Stomach smooth muscle (tissue), 2 donors: Measurements from ENCODE around the gene RARA.
"Not testable (repeated sequence)": the region's sequence is repeated elsewhere in the genome, so short reads cannot be mapped to it uniquely, and the experiment has no call there.

ENCODE experiments used
- H3K27ac ChIP-seq: one replicate; pipeline ENCODE4 v1.7.0; 2013; ENCODE audit warnings: mild to moderate bottlenecking, low read length, inconsistent platforms
- H3K27me3 ChIP-seq, 2 donors: one replicate each; pipeline ENCODE4 v1.7.0; 2013; ENCODE audit warnings: low read length in 2 of 2; ENCODE audit not compliant: insufficient read depth in 2 of 2, control insufficient read depth in 1 of 2
- H3K36me3 ChIP-seq, 2 donors: one replicate each; pipeline ENCODE4 v1.7.0; 2013; ENCODE audit warnings: low read length in 2 of 2; ENCODE audit not compliant: control insufficient read depth in 2 of 2, insufficient read depth in 2 of 2
- H3K4me1 ChIP-seq: one replicate; pipeline ENCODE4 v1.7.0; 2013; ENCODE audit warnings: low read length; ENCODE audit not compliant: control insufficient read depth, insufficient read depth
- H3K4me3 ChIP-seq, 2 donors: one replicate each; pipeline ENCODE4 v1.7.0; 2013; ENCODE audit warnings: low read length in 2 of 2
- H3K9ac ChIP-seq, 2 donors: one replicate each; pipeline ENCODE4 v1.7.0; 2013; ENCODE audit warnings: low read length in 2 of 2, mild to moderate bottlenecking in 1 of 2
- H3K9me3 ChIP-seq, 2 donors: one replicate each; pipeline ENCODE4 v1.7.0; 2013; ENCODE audit warnings: low read length in 2 of 2; ENCODE audit not compliant: control insufficient read depth in 2 of 2
- donor health status: healthy.
- donor health status: Pancreatic carcinoma.

Gene RARA

GRCh38 chr17:40362696-40363110 is 53.7 kb downstream of the RARA start:
- Histone ChIP-seq H3K9ac (no peak overlapping the region), H3K36me3 (no peaks in the 10 kb centered on the region), H3K4me3 (peak overlapping the region; percentile 59 to 77), H3K4me1 (peaks cover 23% of the 10 kb centered on the region), H3K27me3 (no peaks in the 10 kb centered on the region), H3K27ac (no peak overlapping the region), H3K9me3 (no peaks in the 10 kb centered on the region)

DNA sequence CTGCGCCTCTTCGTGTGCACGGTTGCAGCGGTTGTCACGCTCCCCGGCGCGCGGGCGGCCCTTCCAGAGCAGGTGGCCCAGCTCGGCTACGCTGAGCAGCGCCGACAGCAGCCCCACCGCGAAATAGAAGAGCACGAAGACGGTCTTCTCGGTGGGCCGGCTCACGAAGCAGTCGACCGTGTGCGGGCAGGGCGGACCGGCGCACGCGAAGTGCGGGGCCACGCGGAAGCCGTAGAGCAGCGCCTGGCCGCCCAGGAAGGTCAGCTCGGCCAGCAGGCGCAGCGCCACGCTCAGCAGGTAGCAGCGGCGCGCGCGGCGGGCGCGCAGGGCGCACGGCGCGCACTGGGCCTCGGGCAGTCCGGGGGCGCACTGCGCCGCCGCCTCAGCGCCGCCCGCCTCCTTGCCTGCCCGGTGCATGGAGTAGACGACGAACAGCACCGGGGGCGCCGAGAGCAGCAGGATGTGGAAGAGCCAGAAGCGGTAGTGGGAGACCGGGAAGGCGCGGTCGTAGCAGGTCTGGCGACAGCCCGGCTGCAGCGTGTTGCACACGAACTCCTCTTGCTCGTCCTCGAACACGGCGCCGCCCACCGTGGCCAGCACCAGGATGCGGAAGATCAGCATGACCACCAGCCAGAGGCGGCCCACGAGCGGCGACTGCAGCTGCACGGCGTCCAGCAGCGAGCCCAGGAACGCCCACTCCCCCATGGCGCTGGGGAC is 54.3 kb downstream of the RARA start:
- Histone ChIP-seq H3K4me1 (peaks cover 23% of the 10 kb centered on the region), H3K36me3 (no peaks in the 10 kb centered on the region), H3K9ac (no peak overlapping the region), H3K4me3 (peak overlapping the region; percentile 59 to 77), H3K27me3 (no peaks in the 10 kb centered on the region), H3K9me3 (no peaks in the 10 kb centered on the region), H3K27ac (no peak overlapping the region)

DNA sequence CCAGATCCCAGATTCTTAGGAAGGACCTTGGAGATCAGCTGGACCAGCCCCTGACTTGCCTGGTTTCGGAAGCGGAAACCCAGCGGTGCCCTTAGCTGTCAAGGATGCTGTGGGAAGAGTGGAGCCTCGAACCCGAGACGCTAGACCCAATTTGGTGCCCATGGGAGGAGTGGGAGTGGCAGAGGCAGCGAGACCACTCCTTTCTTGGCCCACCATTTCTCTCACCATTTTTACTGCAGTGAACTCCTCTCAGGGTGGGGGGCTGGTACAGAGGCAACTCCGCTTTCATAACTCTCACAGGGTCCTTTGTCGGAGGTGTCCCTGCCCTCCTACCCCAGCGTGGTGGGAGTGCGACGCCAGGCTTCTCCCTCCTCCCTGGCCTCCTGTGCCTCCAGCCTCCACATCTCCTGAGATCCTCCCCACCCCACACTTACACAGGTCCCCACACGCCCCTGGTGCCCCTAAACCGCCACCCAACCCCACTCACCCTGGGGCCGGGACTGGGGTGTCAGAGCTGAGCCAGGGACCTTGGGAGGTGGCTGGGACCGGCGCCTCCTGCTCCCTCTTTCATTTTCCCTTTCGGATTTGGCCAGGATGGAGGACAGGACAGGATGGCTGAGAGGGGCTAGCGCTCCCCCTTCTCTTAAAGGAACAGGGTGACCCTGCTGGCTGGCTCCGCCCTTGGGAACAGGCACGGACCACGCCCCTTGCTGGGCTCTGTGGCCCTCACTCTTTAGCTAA is 55.3 kb downstream of the RARA start, which contains the start of gene GJD3:
Gene GJD3 (minus strand): TSS at position 617 of the 741 bp plus-strand sequence. CDS start 922 bp downstream, outside the sequence.
- Histone ChIP-seq H3K4me3 (peak within 1 kb of the TSS; percentile 59 to 77), H3K27me3 (no peaks in the 10 kb centered on the region), H3K9me3 (no peaks in the 10 kb centered on the region), H3K27ac (no peak within 1 kb of the TSS), H3K4me1 (peaks cover 23% of the 10 kb centered on the region), H3K9ac (no peak within 1 kb of the TSS), H3K36me3 (no peaks in the 10 kb centered on the region)

DNA sequence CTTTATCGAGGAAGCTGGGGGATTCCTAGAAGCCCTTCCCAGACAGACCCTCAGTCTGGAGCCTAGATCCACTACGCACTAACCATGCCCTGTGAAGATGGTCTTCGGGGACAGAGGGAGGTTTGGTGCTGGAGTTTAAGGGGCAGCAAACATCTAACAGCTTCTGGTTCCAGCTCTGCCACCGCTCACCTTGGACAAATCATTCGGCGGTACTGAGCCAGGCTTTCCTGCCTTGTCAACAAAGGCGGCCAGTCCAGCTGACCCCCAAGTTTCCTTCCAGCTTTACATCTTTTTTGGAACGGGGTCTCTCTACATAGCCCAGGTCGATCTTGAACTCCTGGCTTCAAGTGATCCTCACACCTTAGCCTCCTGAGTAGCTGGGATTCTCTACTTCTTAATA is 55.9 kb downstream of the RARA start:
- Histone ChIP-seq H3K27me3 (no peaks in the 10 kb centered on the region), H3K27ac (no peak overlapping the region), H3K36me3 (no peaks in the 10 kb centered on the region), H3K9me3 (no peaks in the 10 kb centered on the region), H3K4me3 (peak overlapping the region in 1 of 2 donors; percentile 77), H3K9ac (no peak overlapping the region), H3K4me1 (peaks cover 23% of the 10 kb centered on the region)

GRCh38 chr17:40366076-40366860 is 57.3 kb downstream of the RARA start:
- no peak overlapping the region for H3K27ac ChIP-seq
- no peaks in the 10 kb centered on the region for H3K27me3 ChIP-seq
- H3K4me1 ChIP-seq = peaks cover 23% of the 10 kb centered on the region
- H3K9ac ChIP-seq = no peak overlapping the region
- H3K4me3 ChIP-seq = no peak overlapping the region
- H3K9me3 ChIP-seq = no peaks in the 10 kb centered on the region
- H3K36me3 ChIP-seq = no peaks in the 10 kb centered on the region

DNA sequence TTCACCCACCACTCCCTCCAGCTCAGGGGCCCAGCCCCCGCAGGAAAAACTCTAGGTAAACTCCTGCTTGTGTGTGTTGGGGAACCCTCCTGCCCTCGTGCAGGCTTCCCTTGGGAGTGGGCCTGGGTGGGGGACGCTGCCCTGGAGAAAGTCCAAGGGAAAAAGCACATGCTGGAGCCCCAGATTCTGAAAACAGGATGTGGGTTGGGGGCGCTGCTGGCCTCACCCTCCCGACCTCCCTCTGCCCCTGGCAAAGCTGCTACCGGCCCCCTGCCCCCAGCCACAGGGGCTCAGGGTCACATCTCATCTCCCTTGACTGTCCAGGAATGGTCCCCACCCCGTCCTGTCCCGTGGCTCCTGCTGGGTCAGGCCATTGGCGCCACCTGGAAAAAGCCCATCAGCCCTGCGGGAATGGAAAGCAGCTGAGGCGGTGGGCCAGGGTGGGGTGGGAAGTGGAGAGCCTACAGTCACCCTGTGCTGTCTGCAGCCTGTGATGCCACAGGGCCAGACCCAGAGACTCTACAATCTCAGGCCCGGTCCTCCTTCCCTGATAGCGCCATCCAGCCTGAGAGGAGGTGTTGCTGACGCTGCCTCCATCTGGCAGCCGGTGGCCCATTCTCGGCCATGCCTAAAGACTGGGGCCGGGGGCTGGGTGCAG is 58.0 kb downstream of the RARA start:
- H3K9me3 ChIP-seq = no peaks in the 10 kb centered on the region
- H3K27ac ChIP-seq = no peak overlapping the region
- H3K4me3 ChIP-seq = no peak overlapping the region

DNA sequence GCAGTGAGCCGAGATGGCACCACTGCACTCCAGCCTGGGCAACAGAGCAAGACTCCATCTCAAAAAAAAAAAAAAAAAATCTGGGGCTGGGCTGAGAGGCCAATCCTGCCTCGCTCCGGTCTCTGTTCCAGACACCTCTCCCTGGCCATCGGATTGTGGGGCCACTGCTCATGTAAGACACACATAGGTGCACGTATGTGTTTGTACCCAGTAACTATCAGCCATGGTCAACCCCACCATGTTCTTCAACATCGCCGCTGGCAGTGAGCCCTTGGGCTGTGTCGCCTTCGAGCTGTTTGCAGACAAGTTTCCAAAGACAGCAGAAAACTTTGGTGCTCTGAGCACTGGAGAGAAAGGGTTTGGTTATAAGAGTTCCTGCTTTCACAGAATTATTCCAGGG is 58.7 kb downstream of the RARA start:
- not testable (repeated sequence) for H3K27ac ChIP-seq, H3K4me3 ChIP-seq, H3K27me3 ChIP-seq, H3K36me3 ChIP-seq, H3K9me3 ChIP-seq, H3K9ac ChIP-seq
- H3K4me1 ChIP-seq = peaks cover 17% of the 10 kb centered on the region

More for the DNA sequence above, 58.0 kb downstream of the RARA start:
- no peak overlapping the region for H3K9ac ChIP-seq
- peaks cover 23% of the 10 kb centered on the region for H3K4me1 ChIP-seq
- no peaks in the 10 kb centered on the region for H3K27me3 ChIP-seq
- no peaks in the 10 kb centered on the region for H3K36me3 ChIP-seq

DNA sequence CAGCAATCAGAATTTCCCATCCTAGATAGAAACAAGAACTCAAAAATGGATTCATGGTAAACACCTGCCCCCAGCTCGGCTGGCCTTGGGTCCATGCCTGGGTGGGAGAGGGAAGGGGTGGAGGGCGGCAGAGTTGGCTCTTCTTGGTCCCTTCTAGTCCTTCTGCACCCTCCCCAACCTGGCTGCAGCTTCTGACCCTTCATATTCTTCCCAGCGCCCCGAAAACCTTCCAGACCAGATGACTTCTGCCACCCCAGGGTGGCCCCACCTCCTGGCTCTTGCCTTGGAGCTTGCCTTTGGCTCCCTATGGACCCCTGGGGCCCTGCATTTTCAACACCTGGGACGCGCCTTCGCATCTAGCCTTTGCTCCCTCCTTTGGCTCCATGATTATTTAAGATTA is 60.9 kb downstream of the RARA start:
- no peaks in the 10 kb centered on the region for H3K36me3 ChIP-seq
- no peak overlapping the region for H3K27ac ChIP-seq
- H3K9ac ChIP-seq = no peak overlapping the region
- H3K4me1 ChIP-seq = no peaks in the 10 kb centered on the region
- no peaks in the 10 kb centered on the region for H3K27me3 ChIP-seq
- no peaks in the 10 kb centered on the region for H3K9me3 ChIP-seq
- no peak overlapping the region for H3K4me3 ChIP-seq

GRCh38 chr17:40371261-40371929 is 62.4 kb downstream of the RARA start:
- Histone ChIP-seq H3K4me3 (no peak overlapping the region), H3K27ac (no peak overlapping the region), H3K4me1 (no peaks in the 10 kb centered on the region), H3K36me3 (no peaks in the 10 kb centered on the region), H3K9ac (no peak overlapping the region), H3K9me3 (no peaks in the 10 kb centered on the region), H3K27me3 (no peaks in the 10 kb centered on the region)

DNA sequence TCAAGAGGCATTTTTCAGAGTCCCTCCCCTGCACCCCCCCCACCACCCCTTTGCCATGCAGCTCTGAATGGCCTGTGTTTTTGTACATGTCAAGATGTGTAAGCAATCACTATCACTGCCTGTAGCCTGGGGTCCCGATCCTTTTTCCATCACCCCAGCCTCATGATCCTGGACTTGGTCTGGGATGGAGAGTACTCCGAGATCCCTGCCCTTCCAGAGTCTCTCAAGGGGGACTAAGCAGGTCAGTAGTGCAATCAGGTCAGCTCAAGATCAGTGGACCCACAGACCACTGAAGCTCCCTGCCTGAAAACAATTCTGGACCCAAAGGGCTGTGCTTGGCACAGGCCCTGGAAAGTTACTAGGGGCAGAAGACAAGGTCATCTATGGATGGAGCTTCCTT is 63.1 kb downstream of the RARA start:
- Histone ChIP-seq H3K4me3 (no peak overlapping the region), H3K9me3 (no peaks in the 10 kb centered on the region), H3K9ac (no peak overlapping the region), H3K36me3 (no peaks in the 10 kb centered on the region), H3K27me3 (no peaks in the 10 kb centered on the region), H3K4me1 (no peaks in the 10 kb centered on the region), H3K27ac (no peak overlapping the region)
